ENCODE results near the gene UNC5C. TPM values are rescaled to one million over a fixed set of nuclear protein-coding genes. Genes with fewer than 3 reads are reported as not detected.

The UNC5C gene
- total and polyA plus RNA-seq, 2 experiments from 2014 or later = 3.5 to 16.0 TPM

DNA sequence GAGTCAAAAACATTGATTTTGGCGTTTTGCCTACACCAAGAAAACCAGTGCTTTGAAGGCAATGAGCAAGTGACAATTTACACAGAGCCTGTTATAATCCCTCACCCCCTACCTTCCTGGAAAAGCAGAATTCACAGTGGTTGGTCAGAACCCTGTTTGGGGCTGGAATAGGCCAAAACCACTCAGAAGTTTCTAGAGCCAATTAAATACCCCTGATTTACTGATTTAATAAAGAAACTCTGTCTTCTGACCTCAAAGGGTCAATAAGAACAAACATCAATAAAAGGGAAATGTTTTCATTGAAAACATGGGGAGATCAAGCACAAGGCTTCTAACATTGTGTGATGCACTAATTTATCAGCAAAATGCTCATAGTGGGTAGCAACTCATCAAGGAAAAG is 116.3 kb downstream of the UNC5C start:
- no peaks in the 10 kb centered on the region for H3K9me3 ChIP-seq (ENCODE audit: low read depth)
- no peaks in the 10 kb centered on the region for H3K36me3 ChIP-seq (replicated peaks; ENCODE audit: insufficient read depth, low read depth)
- no peak overlapping the region for H3K4me3 ChIP-seq
- no peaks in the 10 kb centered on the region for H4K20me1 ChIP-seq (ENCODE audit: insufficient read depth, poor library complexity, severe bottlenecking)
- no peaks in the 10 kb centered on the region for H3K79me2 ChIP-seq
- DNase-seq (ENCODE audit: low spot score) = no peak
- H3K4me1 ChIP-seq (ENCODE audit: insufficient read depth) = peaks cover 5% of the 10 kb centered on the region
- WGBS (ENCODE audit: low lambda C conversion rate, missing lambda C conversion rate) = 69% methylated on average over 1 of the region's 1 CpG
- H3K27me3 ChIP-seq = no peaks in the 10 kb centered on the region
- no peak overlapping the region for H2AFZ ChIP-seq
- H3K9me2 ChIP-seq (replicated peaks; ENCODE audit: insufficient read depth) = no peaks in the 10 kb centered on the region
- no peak overlapping the region for H3K4me2 ChIP-seq
- no peak for TF ChIP-seq EZH2 (IDR thresholded peaks at IDR 0.05; ENCODE audit: borderline replicate concordance)
- TF ChIP-seq, protein P1, sequence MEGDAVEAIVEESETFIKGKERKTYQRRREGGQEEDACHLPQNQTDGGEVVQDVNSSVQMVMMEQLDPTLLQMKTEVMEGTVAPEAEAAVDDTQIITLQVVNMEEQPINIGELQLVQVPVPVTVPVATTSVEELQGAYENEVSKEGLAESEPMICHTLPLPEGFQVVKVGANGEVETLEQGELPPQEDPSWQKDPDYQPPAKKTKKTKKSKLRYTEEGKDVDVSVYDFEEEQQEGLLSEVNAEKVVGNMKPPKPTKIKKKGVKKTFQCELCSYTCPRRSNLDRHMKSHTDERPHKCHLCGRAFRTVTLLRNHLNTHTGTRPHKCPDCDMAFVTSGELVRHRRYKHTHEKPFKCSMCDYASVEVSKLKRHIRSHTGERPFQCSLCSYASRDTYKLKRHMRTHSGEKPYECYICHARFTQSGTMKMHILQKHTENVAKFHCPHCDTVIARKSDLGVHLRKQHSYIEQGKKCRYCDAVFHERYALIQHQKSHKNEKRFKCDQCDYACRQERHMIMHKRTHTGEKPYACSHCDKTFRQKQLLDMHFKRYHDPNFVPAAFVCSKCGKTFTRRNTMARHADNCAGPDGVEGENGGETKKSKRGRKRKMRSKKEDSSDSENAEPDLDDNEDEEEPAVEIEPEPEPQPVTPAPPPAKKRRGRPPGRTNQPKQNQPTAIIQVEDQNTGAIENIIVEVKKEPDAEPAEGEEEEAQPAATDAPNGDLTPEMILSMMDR (IDR thresholded peaks at IDR 0.05; ENCODE audit: poor library complexity) = no peak
- no peak overlapping the region for H3K27ac ChIP-seq

DNA sequence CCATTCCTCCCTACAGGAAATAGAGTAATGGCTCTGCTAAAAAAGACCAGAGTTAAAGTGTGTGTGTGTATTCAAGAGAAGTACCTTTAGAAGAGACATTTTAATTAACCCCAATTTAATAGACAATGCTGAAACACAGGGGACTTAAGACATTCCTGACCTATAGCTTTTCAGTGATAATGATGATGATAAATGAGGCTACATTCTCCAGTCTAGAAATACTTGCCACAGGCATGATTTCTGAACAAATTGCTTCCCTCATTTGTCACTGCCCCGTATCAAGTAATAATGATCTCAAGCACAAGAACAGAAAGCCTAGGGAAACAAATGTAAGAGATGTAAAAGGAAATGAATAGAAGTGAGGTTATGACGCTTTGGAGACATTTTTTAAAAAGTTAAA is 117.1 kb downstream of the UNC5C start:
- no peaks in the 10 kb centered on the region for H3K36me3 ChIP-seq (replicated peaks; ENCODE audit: insufficient read depth, low read depth)
- no peak overlapping the region for H2AFZ ChIP-seq
- no peak for DNase-seq (ENCODE audit: low spot score)
- H3K4me3 ChIP-seq = no peak overlapping the region
- peaks cover 5% of the 10 kb centered on the region for H3K4me1 ChIP-seq (ENCODE audit: insufficient read depth)
- TF ChIP-seq, protein P1 (IDR thresholded peaks at IDR 0.05; ENCODE audit: poor library complexity) = no peak
- TF ChIP-seq EZH2phosphoT487 (IDR thresholded peaks at IDR 0.05; ENCODE audit: low read depth, severe bottlenecking, unreplicated experiment) (no peak), EZH2 (IDR thresholded peaks at IDR 0.05; ENCODE audit: borderline replicate concordance) (no peak)
- H3K79me2 ChIP-seq = no peaks in the 10 kb centered on the region
- H3K27ac ChIP-seq = no peak overlapping the region
- 82% methylated on average over 2 of the region's 2 CpGs for WGBS (ENCODE audit: low lambda C conversion rate, missing lambda C conversion rate)
- H3K27me3 ChIP-seq = no peaks in the 10 kb centered on the region
- no peak overlapping the region for H3K4me2 ChIP-seq
- no peaks in the 10 kb centered on the region for H3K9me2 ChIP-seq (replicated peaks; ENCODE audit: insufficient read depth)
- no peaks in the 10 kb centered on the region for H3K9me3 ChIP-seq (ENCODE audit: low read depth)
- no peaks in the 10 kb centered on the region for H4K20me1 ChIP-seq (ENCODE audit: insufficient read depth, poor library complexity, severe bottlenecking)

DNA sequence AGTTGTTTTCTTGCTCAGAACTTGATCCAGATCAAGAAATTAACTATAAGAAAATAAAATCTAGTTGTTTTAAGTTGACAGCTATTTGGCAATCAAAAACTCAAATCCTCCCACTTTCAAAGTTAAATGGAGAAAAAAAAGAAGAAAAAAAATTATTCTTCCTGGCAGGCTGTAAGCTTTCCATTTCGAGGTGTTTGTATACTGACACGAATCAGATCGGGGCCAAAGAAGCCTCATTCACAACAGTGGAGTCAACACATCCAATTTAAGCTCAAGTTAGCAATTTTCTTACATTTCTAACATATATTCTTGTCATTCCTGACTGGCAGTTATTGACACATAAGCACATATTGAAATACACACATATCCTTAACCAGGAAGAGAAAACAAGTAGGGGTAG is 119.4 kb downstream of the UNC5C start:
- no peak for TF ChIP-seq EZH2phosphoT487 (IDR thresholded peaks at IDR 0.05; ENCODE audit: low read depth, severe bottlenecking, unreplicated experiment)
- TF ChIP-seq, protein P1 (IDR thresholded peaks at IDR 0.05; ENCODE audit: poor library complexity) = no peak
- TF ChIP-seq EZH2 (IDR thresholded peaks at IDR 0.05; ENCODE audit: borderline replicate concordance) = no peak
- Histone ChIP-seq H4K20me1 (ENCODE audit: insufficient read depth, poor library complexity, severe bottlenecking) (no peaks in the 10 kb centered on the region), H3K4me1 (ENCODE audit: insufficient read depth) (peaks cover 5% of the 10 kb centered on the region), H3K36me3 (replicated peaks; ENCODE audit: insufficient read depth, low read depth) (no peaks in the 10 kb centered on the region), H3K9me2 (replicated peaks; ENCODE audit: insufficient read depth) (no peaks in the 10 kb centered on the region), H3K9me3 (ENCODE audit: low read depth) (no peaks in the 10 kb centered on the region), H2AFZ (no peak overlapping the region), H3K79me2 (no peaks in the 10 kb centered on the region), H3K27ac (no peak overlapping the region), H3K4me3 (no peak overlapping the region), H3K4me2 (no peak overlapping the region), H3K27me3 (no peaks in the 10 kb centered on the region)
- 84% methylated on average over 3 of the region's 3 CpGs for WGBS (ENCODE audit: low lambda C conversion rate, missing lambda C conversion rate)
- no peak for DNase-seq (ENCODE audit: low spot score)

All from hepatocyte (in vitro differentiated cells).